Stimulated activated naive CD8-positive, alpha-beta T cell treated with anti-CD3 and anti-CD28 coated beads, Interleukin-15, Interleukin-2, amounts not matched to agents 100 ng/mL and 50 ng/mL, for 24 hours (primary cell): Measurements from ENCODE around the gene TTLL10.

Source experiments
- H3K27ac Mint-ChIP-seq: one replicate; pipeline ENCODE4 v1.8.0; 2021; ENCODE audit warnings: mild to moderate bottlenecking, mixed read lengths
- H3K27me3 Mint-ChIP-seq: one replicate; pipeline ENCODE4 v1.8.0; 2021; ENCODE audit warnings: mixed read lengths
- H3K36me3 Mint-ChIP-seq: one replicate; pipeline ENCODE4 v1.8.0; 2021; ENCODE audit warnings: low read depth, mixed read lengths
- H3K4me1 Mint-ChIP-seq: one replicate; pipeline ENCODE4 v1.8.0; 2021; ENCODE audit warnings: low read depth, mixed read lengths
- H3K4me3 Mint-ChIP-seq: one replicate; pipeline ENCODE4 v1.8.0; 2021; ENCODE audit warnings: mild to moderate bottlenecking, mixed read lengths
- H3K9me3 Mint-ChIP-seq: one replicate; pipeline ENCODE4 v1.8.0; 2021; ENCODE audit warnings: mixed read lengths

Gene TTLL10

DNA sequence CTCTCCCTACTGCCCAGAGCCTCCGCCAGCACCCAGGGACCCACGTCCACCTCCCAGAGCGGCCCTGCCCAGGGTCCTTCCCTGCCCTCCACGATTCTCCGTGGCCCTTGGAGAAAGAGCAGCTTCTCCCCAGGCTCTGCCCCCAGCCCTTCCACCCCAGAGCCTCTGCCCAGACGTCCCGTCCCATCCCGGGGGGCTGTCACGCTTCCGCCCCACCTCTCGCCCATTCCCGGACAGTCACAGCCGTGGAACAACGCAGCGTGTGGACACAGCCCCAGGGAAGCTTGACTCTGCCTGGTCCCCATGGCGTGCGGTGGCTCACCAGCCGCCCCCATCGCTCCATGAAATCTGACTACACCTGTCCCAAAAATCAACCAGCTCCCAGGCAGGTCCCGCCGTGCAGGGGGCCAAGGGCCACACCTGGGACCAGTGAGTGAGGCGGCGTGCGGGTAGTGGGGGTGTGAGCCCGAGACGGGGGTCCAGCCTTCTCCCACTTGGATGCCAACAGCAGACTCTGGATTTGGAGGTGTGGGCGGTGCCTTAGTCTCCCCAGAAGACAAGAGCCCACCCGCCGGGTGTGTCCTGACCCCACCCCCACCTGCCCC is 12.5 kb upstream of the TTLL10 start:
- Mint-ChIP-seq H3K27ac (no peak overlapping the region), H3K9me3 (no peaks in the 10 kb centered on the region), H3K27me3 (no peaks in the 10 kb centered on the region), H3K4me1 (peaks cover 3% of the 10 kb centered on the region), H3K36me3 (no peaks in the 10 kb centered on the region), H3K4me3 (no peak overlapping the region)

DNA sequence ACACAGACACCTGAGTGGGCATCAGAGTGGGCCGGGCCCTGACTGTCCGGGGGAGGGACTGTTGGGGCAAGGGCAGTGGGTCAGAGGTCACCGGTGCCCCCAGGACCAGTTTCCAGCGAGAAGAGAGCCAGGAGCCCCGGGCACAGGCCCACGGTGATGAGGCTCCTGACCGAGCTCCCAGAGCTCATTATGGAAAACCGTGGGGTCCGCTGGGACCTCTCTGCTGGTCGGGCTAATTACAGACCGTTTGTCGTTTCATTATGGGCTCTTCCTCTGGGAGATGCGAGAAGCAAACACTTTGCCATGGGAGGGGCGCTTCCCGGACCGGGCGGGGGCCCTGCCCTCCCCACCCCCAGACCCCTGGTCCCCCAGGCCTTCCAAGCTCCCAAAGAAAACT is 12.0 kb upstream of the TTLL10 start:
- no peak overlapping the region for H3K27ac Mint-ChIP-seq
- no peaks in the 10 kb centered on the region for H3K27me3 Mint-ChIP-seq
- no peaks in the 10 kb centered on the region for H3K9me3 Mint-ChIP-seq
- H3K36me3 Mint-ChIP-seq = no peaks in the 10 kb centered on the region
- peaks cover 3% of the 10 kb centered on the region for H3K4me1 Mint-ChIP-seq
- H3K4me3 Mint-ChIP-seq = no peak overlapping the region

DNA sequence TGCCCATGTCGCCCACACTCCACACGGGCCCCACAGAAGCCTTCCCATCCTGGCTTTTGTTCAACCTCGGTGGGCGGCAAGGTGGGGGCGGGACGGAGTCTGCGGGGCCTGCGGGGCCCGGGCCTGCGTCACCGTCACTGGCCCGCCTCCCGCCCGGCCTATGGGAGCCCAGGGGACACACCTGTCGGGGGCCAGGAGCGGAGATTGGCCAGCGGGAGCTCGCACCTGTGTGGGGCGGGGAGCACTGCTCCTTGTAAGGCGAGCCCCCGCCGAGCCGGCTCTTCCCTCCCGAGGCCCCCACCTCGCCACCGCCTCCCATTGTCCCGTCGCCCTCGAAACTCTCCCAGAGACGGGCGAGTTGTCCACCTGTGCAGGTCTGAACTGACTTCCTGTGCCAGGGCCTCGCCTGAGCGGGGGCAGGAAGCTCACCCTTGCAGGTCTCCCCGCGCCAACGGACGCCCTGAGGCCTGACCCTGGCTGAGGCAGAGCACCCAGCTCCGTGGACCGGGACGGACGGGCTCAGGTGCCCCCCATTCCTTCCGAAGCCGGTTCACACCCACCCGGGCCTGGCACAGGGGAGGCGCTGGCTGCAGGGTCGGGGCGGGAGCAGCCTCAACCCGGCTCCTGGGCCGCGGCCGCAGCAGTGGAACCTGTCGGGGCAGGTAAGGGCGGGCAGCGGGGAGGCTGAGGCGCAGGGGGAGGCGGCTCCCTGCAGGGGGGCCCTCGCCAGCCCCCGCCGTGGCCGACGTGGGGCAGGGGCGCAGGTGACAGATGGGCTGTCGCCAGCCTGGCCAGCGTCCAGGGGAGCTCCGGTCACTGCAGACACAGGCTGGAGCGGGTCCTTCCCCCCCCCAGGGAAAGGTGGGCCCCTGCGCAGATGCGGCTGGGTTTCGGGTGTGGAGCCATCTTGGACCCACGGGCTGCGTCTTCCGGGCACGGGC is 10.8 kb upstream of the TTLL10 start:
- Mint-ChIP-seq H3K9me3 (no peaks in the 10 kb centered on the region), H3K4me3 (no peak overlapping the region), H3K27ac (no peak overlapping the region), H3K36me3 (no peaks in the 10 kb centered on the region), H3K27me3 (no peaks in the 10 kb centered on the region), H3K4me1 (peaks cover 3% of the 10 kb centered on the region)

DNA sequence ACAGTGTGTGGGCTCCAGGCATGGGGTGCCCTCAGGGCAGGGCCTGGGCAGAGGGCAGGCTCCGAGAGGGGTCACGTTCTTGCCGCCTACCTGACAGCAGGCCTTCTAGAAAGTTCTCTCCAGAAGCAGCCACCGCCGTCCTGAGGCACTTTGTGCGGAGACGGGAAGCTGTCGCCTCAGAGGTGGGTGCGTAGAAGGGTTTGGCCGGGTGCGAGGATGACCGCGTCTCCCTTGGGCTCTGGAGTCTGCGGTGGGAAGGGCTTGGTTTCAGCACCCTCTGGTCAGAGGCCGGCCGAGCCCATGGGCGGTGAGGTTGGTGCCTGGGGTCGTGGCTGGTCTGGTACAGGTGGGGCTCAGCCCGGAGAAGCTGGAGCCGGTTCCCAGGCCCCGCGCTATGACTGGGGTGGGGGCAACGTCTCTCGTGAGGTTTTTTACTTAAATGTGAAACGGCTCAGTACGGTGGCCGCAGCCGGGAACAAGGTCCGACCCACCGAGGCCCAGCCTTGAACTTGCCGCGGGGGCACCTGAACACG is 10.1 kb upstream of the TTLL10 start:
- H3K4me3 Mint-ChIP-seq = no peak overlapping the region
- no peaks in the 10 kb centered on the region for H3K9me3 Mint-ChIP-seq
- no peaks in the 10 kb centered on the region for H3K27me3 Mint-ChIP-seq
- peaks cover 3% of the 10 kb centered on the region for H3K4me1 Mint-ChIP-seq
- no peak overlapping the region for H3K27ac Mint-ChIP-seq
- no peaks in the 10 kb centered on the region for H3K36me3 Mint-ChIP-seq

DNA sequence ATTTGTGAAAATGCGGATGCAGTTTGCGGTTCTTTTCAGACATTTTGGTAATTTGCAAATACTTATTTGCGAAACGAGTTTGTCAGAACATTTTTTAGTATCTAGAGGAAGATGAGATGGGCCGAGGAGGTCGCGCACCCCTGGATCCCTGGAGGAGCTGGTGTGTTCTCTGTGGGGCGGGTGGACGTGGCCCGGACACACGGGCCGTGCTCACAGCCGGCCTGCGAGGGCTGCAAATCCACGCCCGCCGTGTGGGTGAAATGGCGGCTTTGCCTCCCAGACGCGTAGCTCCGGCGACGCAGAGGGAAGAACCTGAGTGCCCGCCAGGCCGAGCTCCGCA is 9.3 kb upstream of the TTLL10 start:
- no peak overlapping the region for H3K27ac Mint-ChIP-seq
- no peaks in the 10 kb centered on the region for H3K9me3 Mint-ChIP-seq
- H3K4me1 Mint-ChIP-seq = no peaks in the 10 kb centered on the region
- H3K36me3 Mint-ChIP-seq = no peaks in the 10 kb centered on the region
- H3K27me3 Mint-ChIP-seq = no peaks in the 10 kb centered on the region
- no peak overlapping the region for H3K4me3 Mint-ChIP-seq

DNA sequence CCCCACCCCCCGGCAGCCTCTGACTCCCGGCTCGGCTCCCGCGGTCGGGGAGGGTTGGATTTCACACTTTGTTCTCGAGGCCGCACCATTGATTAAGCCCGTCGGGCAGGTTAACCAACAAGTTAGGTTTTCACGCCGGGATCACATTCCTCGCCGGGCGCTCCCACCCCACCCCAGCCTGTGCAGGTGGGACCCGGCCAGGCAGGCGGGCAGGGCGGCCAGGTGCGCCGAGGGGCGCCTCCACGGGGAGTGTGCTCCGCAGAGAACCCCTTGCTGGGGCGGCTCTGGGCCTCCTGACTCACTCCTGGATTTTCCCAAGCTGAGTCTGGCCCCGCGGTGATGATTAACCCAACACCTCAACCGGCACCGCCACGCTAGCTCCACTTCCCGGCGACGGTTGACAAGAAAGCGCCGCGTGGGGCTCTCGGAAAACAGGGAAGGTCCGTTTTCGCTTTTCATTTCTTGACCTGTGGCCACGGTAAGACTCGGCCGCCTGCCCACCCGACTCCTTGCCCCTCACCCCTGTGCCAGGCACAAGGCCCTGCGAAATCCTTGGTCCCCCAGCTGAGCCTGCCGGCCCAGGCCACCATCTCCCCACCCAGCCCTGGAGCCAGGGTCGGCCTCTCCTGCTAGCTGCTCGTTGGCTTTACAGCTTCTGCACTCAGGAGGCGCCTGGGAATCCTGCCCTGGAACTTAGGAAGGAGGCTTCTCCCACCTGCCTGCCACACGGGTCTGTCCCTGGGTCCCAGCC is 8.8 kb upstream of the TTLL10 start:
- H3K4me1 Mint-ChIP-seq = peaks cover 2% of the 10 kb centered on the region
- H3K27me3 Mint-ChIP-seq = peaks cover 1% of the 10 kb centered on the region
- H3K4me3 Mint-ChIP-seq = no peak overlapping the region
- no peaks in the 10 kb centered on the region for H3K36me3 Mint-ChIP-seq
- no peaks in the 10 kb centered on the region for H3K9me3 Mint-ChIP-seq
- H3K27ac Mint-ChIP-seq = no peak overlapping the region

DNA sequence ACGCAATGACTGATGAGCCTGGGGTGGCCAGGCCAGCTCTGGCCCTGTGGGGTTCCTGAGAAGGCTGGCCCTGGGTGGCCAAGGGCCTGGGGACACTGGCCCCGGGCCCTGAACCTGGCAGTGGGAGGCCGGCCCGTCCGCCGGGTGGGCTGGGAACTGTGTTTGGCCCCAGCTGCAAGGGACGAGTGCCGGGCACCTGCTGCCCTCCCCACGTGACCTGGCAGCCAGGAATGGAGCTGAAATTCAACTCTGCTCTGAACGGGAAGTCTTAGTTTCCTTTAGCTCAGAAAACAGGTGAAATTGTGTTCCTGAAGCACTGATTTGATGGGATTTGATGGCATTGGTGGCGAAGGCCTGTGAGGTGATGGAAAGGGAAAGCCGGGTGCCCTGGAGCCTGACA is 8.2 kb upstream of the TTLL10 start:
- Mint-ChIP-seq H3K9me3 (no peaks in the 10 kb centered on the region), H3K4me1 (peaks cover 7% of the 10 kb centered on the region), H3K36me3 (no peaks in the 10 kb centered on the region), H3K4me3 (no peak overlapping the region), H3K27ac (no peak overlapping the region), H3K27me3 (peaks cover 5% of the 10 kb centered on the region)

DNA sequence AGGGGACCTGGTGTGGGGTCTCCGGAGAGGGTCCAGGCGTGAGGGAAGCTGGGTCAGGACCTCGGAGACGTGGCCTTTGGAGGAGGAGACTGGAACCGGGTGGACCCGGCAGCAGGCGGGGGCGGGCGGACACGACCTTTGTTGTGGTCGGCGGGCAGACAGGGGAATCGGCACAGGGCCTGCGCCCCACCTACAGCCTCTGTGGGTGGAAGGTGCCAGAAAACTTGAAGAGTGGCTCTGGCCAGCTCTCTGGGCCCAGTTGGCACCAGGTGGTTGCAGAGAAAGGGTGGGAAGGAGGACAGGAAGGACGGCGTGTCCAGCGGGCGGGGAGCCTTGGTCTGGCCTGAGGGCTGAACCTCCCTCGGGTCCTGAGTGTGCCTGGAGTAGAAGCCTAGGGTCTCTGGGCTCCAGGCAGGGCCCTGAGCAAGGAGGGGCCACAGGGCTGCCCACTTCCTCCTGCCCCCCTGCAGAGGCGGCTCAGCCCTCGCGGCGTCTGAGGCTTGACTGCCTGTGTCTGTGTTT is 7.7 kb upstream of the TTLL10 start:
- H3K4me3 Mint-ChIP-seq = no peak overlapping the region
- H3K4me1 Mint-ChIP-seq = peaks cover 8% of the 10 kb centered on the region
- H3K9me3 Mint-ChIP-seq = no peaks in the 10 kb centered on the region
- H3K27ac Mint-ChIP-seq = no peak overlapping the region
- H3K27me3 Mint-ChIP-seq = peaks cover 5% of the 10 kb centered on the region
- no peaks in the 10 kb centered on the region for H3K36me3 Mint-ChIP-seq

DNA sequence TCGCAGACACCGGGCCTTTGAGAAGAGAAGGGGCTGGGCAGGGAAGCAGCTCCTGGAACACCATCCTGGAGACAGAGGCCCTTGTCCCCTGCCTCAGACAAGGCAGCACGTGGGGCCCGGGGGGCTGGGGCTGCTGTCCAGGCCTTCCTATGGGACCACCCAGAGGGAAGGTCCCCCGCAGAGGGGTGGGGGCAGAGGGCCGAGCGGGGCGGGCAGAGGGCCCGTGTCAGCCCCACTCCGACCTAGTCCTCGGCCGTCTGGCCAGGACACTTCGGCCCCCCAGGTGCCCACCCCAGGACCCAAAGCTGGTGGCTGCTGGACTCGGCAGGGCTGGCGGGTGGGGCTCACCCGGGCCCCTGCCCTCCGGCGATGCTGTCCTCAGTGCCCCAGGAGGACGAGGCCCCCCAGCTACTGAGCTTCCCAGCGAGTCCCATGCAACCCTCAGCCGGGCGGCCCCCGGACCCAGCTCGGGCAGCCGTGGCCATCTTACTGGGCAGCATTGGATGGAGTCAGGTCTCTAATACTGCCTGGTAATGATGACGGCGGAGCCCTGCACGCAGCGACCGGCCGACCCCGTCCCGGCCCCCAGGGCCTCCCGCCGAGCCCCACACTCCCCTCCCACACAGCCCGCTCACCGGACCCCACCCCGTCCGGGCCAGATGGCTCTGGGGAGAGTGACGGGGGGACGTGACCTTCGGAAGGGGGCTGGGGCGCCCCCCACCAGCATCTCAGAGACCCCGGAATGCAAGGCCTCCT is 6.9 kb upstream of the TTLL10 start:
- Mint-ChIP-seq H3K9me3 (no peaks in the 10 kb centered on the region), H3K27me3 (peaks cover 5% of the 10 kb centered on the region), H3K27ac (no peak overlapping the region), H3K4me1 (peaks cover 11% of the 10 kb centered on the region), H3K36me3 (no peaks in the 10 kb centered on the region), H3K4me3 (no peak overlapping the region)

DNA sequence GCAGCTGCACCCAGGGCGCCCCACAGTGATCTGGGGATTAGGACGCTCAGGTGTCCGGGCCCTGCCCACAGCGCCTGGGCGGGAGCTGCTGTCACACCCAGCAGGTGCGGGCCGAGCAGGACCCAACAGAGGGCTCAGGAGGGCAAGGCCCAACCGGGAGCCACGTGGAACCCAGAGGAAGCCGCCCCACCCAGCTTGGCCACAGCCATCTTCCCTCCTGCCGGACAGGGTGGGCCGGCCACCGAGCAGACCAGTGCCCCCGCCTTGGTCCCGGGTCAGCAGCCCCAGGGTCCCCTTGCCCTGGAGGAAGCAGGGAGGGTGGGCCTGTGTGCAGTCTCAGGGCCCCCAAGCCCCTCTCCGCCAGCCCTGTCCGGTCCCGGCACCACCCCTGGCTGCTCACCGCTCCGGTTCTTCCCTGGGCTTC is 6.3 kb upstream of the TTLL10 start:
- H3K4me3 Mint-ChIP-seq = no peak overlapping the region
- peaks cover 8% of the 10 kb centered on the region for H3K27me3 Mint-ChIP-seq
- H3K27ac Mint-ChIP-seq = no peak overlapping the region
- no peaks in the 10 kb centered on the region for H3K36me3 Mint-ChIP-seq
- H3K4me1 Mint-ChIP-seq = peaks cover 17% of the 10 kb centered on the region
- H3K9me3 Mint-ChIP-seq = no peaks in the 10 kb centered on the region

DNA sequence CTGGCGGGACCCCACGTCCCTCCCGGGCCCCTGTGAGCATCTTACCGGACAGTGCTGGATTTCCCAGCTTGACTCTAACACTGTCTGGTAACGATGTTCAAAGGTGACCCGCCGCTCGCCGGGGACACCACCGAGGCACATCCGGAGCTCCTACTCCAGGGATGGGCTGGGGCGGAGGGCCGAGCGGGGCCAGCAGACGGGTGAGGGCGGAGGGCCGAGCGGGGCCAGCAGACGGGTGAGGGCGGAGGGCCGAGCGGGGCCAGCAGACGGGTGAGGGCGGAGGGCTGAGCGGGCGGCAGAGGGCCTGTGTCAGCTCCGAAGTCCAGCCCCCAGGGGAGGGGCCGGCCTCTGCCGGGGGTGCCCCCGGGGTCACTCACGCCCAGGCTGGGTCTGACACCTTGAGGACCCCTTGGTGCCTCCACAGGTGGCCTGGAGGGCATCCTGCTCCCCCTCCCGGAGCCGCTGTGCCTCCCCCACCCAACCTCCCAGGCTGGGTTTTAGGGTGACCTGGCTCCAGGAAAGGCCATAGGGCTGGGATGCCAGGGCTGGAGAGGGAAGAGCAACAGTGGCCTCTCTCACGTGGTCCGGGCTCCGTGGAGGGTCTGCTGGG is 5.7 kb upstream of the TTLL10 start:
- Mint-ChIP-seq H3K9me3 (no peaks in the 10 kb centered on the region), H3K4me1 (peaks cover 20% of the 10 kb centered on the region), H3K36me3 (no peaks in the 10 kb centered on the region), H3K27ac (no peak overlapping the region), H3K4me3 (no peak overlapping the region), H3K27me3 (peaks cover 8% of the 10 kb centered on the region)

DNA sequence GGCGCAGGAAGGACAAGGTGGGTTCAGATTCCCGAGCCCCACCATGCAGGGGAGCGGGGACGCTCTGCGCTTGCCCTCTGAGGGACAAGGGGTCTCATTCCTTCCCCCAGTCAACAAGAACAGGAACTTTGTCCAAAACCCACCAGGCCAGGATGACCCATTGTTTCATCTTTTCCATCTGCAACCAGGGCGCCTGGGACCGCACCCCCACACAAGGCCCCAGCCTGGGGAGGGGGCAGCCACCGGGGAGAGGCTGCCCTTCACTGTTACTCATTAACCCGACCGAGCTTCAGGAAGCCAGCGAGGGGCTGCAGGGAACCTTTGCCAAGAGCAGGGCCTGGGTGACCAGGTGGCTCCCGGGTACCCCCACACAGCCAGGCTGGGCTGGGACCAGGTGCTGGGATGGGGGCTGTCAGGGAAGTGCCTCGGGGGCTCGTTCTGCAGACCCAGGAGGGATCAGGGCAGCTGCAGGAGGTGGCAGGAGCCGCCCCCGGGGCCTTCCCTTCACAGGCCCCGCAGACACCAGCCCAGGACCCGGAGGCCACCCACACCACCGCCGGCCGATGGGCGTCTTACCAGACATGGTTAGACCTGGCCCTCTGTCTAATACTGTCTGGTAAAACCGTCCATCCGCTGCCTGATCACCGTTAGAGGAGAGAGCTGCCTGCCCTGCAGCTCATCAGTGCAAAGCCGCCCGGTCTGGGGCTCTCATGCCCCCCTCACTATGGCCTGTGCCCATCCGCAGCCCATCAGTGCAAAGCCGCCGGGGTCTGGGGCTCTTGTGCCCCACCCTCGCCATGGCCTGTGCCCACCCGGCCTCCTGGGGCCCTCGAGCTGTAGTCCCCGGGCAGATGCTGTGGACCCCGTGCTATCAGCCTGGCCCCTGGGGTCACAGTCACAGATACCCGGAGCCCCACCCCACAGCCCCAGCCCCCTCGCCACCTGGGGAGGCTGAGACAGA is 4.9 kb upstream of the TTLL10 start:
- Mint-ChIP-seq H3K36me3 (no peaks in the 10 kb centered on the region), H3K9me3 (no peaks in the 10 kb centered on the region), H3K4me3 (no peak overlapping the region), H3K4me1 (peaks cover 24% of the 10 kb centered on the region), H3K27ac (no peak overlapping the region), H3K27me3 (peaks cover 8% of the 10 kb centered on the region)
